RWPE2 (cell line): ENCODE measurements around the gene NRIP1.

Experiments
- ATAC-seq: fragments of 200-7000 bp; cut with Tn5 transposase; 3 replicates; pipeline ENCODE4 v1.9.1; 2021; ENCODE audit warnings: low read depth
- DNase-seq: peaks from one replicate; pipeline ENCODE4 v3.0.0-alpha.2; 2020; ENCODE audit warnings: low spot score
- H3K27ac ChIP-seq: fragments of 450-650 bp; 2 replicates; pipeline ENCODE4 v1.5.1; 2017; ENCODE audit warnings: mild to moderate bottlenecking; ENCODE audit not compliant: poor library complexity, severe bottlenecking
- H3K27me3 ChIP-seq: fragments of 250-450 bp; sonication (Bioruptor Pico); 2 replicates; pipeline ENCODE4 v1.5.1; 2021; ENCODE audit warnings: mild to moderate bottlenecking, moderate library complexity; ENCODE audit not compliant: insufficient read depth, poor library complexity, severe bottlenecking
- H3K36me3 ChIP-seq: fragments of 250-450 bp; sonication (Bioruptor Pico); 2 replicates; pipeline ENCODE4 v1.5.1; 2020; ENCODE audit warnings: low read depth, mild to moderate bottlenecking, moderate library complexity
- H3K4me1 ChIP-seq: fragments of 250-450 bp; sonication (Bioruptor Pico); 2 replicates; pipeline ENCODE4 v1.5.1; 2021; ENCODE audit warnings: mild to moderate bottlenecking, moderate library complexity; ENCODE audit not compliant: insufficient read depth, poor library complexity, severe bottlenecking
- H3K4me3 ChIP-seq: fragments of 250-450 bp; sonication (Bioruptor Pico); 2 replicates; pipeline ENCODE4 v1.5.1; 2021; ENCODE audit warnings: mild to moderate bottlenecking, moderate library complexity; ENCODE audit not compliant: severe bottlenecking
- H3K9me3 ChIP-seq: fragments of 250-450 bp; sonication (Bioruptor Pico); 2 replicates; pipeline ENCODE4 v1.5.1; 2021; ENCODE audit warnings: mild to moderate bottlenecking, moderate library complexity; ENCODE audit not compliant: severe bottlenecking
- CTCF ChIP-seq: fragments of 450-650 bp; IDR thresholded peaks from one replicate; pipeline ENCODE4 v1.5.1; 2017; ENCODE audit warnings: mild to moderate bottlenecking, moderate library complexity; ENCODE audit not compliant: poor library complexity, severe bottlenecking

The NRIP1 gene

GRCh38 chr21:15063814-15064575 is 805 bp downstream of the NRIP1 start:
- Histone ChIP-seq H3K27ac (peak overlapping the region; percentile 87), H3K9me3 (no peaks in the 10 kb centered on the region), H3K4me1 (peaks cover 32% of the 10 kb centered on the region), H3K27me3 (no peaks in the 10 kb centered on the region), H3K4me3 (peak overlapping the region; percentile 99), H3K36me3 (no peaks in the 10 kb centered on the region)
- DNase-seq (peak; percentile 68), ATAC-seq (peak; percentile 22)
- TF ChIP-seq CTCF, result no peak

- no peaks in the 10 kb centered on the region for H3K36me3 ChIP-seq
- H3K9me3 ChIP-seq, result no peaks in the 10 kb centered on the region
- peak; percentile 17 for TF ChIP-seq CTCF
- peak overlapping the region; percentile 99 for H3K4me3 ChIP-seq
- no peaks in the 10 kb centered on the region for H3K27me3 ChIP-seq
- peaks cover 38% of the 10 kb centered on the region for H3K4me1 ChIP-seq
- DNase-seq, result no peak
- 0 out of 3 replicates have a peak, but pooled peaks have one; percentile 1 for ATAC-seq
- H3K27ac ChIP-seq, result peak overlapping the region; percentile 87
Measured at GRCh38 chr21:15063081-15063813, 1.6 kb downstream of the NRIP1 start.

GRCh38 chr21:15062606-15062965 is 2.2 kb downstream of the NRIP1 start:
- DNase-seq, result no peak
- Histone ChIP-seq H3K27me3 (no peaks in the 10 kb centered on the region), H3K9me3 (no peaks in the 10 kb centered on the region), H3K27ac (peak overlapping the region; percentile 87), H3K4me3 (peak overlapping the region; percentile 99), H3K36me3 (no peaks in the 10 kb centered on the region), H3K4me1 (peaks cover 44% of the 10 kb centered on the region)
- ATAC-seq, result no peak
- peak; percentile 49 for TF ChIP-seq CTCF

- DNase-seq (no peak), ATAC-seq (no peak)
- no peaks in the 10 kb centered on the region for H3K27me3 ChIP-seq
- no peaks in the 10 kb centered on the region for H3K36me3 ChIP-seq
- H3K27ac ChIP-seq, result peak overlapping the region; percentile 87
- H3K4me3 ChIP-seq, result peak overlapping the region; percentile 99
- H3K4me1 ChIP-seq, result peaks cover 48% of the 10 kb centered on the region
- TF ChIP-seq CTCF, result no peak
- H3K9me3 ChIP-seq, result no peaks in the 10 kb centered on the region
Measured at GRCh38 chr21:15061747-15062605, 2.8 kb downstream of the NRIP1 start.
